ENCODE results near the gene SAP130.

- TF ChIP-seq POLR2A (IDR thresholded peaks at IDR 0.05) = peak in 1 of 2 donors; percentile 15
- TF ChIP-seq CTCF (IDR thresholded peaks at IDR 0.05) = no peak
Observed at GRCh38 chr2:127901339-127902056, 126.4 kb downstream of the SAP130 start.

Data from adrenal gland (tissue), 5 donors.